NB4 (cell line): ENCODE measurements around the gene MSI2.

Experiments
- DNase-seq: peaks from one replicate; pipeline ENCODE4 v3.0.0; 2010; ENCODE audit warnings: low read depth
- H3K4me3 ChIP-seq: one replicate; pipeline ENCODE4 v1.5.1; 2011; ENCODE audit warnings: mild to moderate bottlenecking, low read depth, low read length, moderate library complexity
- CTCF ChIP-seq: IDR thresholded peaks from one replicate; pipeline ENCODE4 v1.5.1; 2012; ENCODE audit warnings: low read depth, low read length
- MAX ChIP-seq: IDR thresholded peaks from 2 replicates; pipeline ENCODE4 v1.6.1; 2011; ENCODE audit warnings: low read depth, low read length
- MYC ChIP-seq: IDR thresholded peaks from 2 replicates; pipeline ENCODE4 v1.6.1; 2011; ENCODE audit warnings: low read depth, low read length
- POLR2A ChIP-seq: IDR thresholded peaks from 2 replicates; pipeline ENCODE4 v1.6.1; 2011; ENCODE audit warnings: mild to moderate bottlenecking; ENCODE audit not compliant: insufficient read length; ENCODE audit errors: extremely low read depth

The MSI2 gene

GRCh38 chr17:57324631-57325030 is 68.3 kb downstream of the MSI2 start:
- H3K4me3 ChIP-seq = no peak overlapping the region
- no peak for TF ChIP-seq MAX
- TF ChIP-seq MYC = no peak
- no peak for TF ChIP-seq CTCF
- no peak for TF ChIP-seq POLR2A
- DNase-seq = no peak

- no peak for TF ChIP-seq MYC
- no peak for TF ChIP-seq CTCF
- TF ChIP-seq MAX = no peak
- no peak for TF ChIP-seq POLR2A
- no peak for DNase-seq
- no peak overlapping the region for H3K4me3 ChIP-seq
Observed at GRCh38 chr17:57326336-57326735, 70.0 kb downstream of the MSI2 start.

GRCh38 chr17:57326764-57327163 is 70.4 kb downstream of the MSI2 start:
- TF ChIP-seq MYC = no peak
- no peak for TF ChIP-seq CTCF
- TF ChIP-seq MAX = no peak
- TF ChIP-seq POLR2A = no peak
- DNase-seq = no peak
- no peak overlapping the region for H3K4me3 ChIP-seq

GRCh38 chr17:57327176-57327970 is 71.0 kb downstream of the MSI2 start:
- DNase-seq = no peak
- TF ChIP-seq CTCF (no peak), POLR2A (no peak), MYC (no peak), MAX (no peak)
- H3K4me3 ChIP-seq = no peak overlapping the region

GRCh38 chr17:57328109-57328882 is 72.0 kb downstream of the MSI2 start:
- H3K4me3 ChIP-seq = no peak overlapping the region
- TF ChIP-seq MAX = no peak
- no peak for TF ChIP-seq POLR2A
- no peak for TF ChIP-seq MYC
- no peak for TF ChIP-seq CTCF
- DNase-seq = no peak
